GM12878 (cell line): Measurements from ENCODE around the gene GLS. TPM values are rescaled to one million over a fixed set of nuclear protein-coding genes. Genes with fewer than 3 reads are reported as not detected.

Experiments used
- ATAC-seq: fragments of 200-7000 bp; cut with Tn5 transposase; 3 replicates; pipeline ENCODE4 v1.9.1; 2020; ENCODE audit warnings: mild to moderate bottlenecking, moderate library complexity
- BruUV-seq: library from RNA; stranded (reverse); fragments of 400-500 nt; replicated peaks from 2 replicates; lab custom pipeline; 2021; lab: Mats Ljungman, UMichigan
- CTCF ChIA-PET: fragments of 300-600 bp; sonication (Branson Sonifier 250); formaldehyde crosslinking; extraction: SDS; loops from one replicate; lab custom pipeline; 2021; ENCODE audit warnings: inconsistent platforms; lab: Yijun Ruan, JAX
- POLR2A ChIA-PET: fragments of 350-600 bp; formaldehyde crosslinking; extraction: SDS; loops from one replicate; lab custom pipeline; 2021; ENCODE audit warnings: inconsistent platforms; lab: Charles Lee
- RAD21 ChIA-PET: fragments of 300-600 bp; sonication (Branson Sonifier 250); formaldehyde crosslinking; loops from one replicate; lab custom pipeline; 2023; ENCODE audit warnings: antibody characterized with exemption; ENCODE audit not compliant: unreplicated experiment; lab: Charles Lee
- SMC1A ChIA-PET: fragments of 300-600 bp; sonication (Branson Sonifier 250); formaldehyde crosslinking; loops from one replicate; lab custom pipeline; 2023; ENCODE audit not compliant: unreplicated experiment, uncharacterized antibody; lab: Charles Lee
- DNase-seq: peaks from one replicate; pipeline ENCODE4 v3.0.0-alpha.2; 2011; ENCODE audit warnings: low read depth, low spot score
- FAIRE-seq: peaks from 3 replicates; lab custom pipeline; 2011; peaks lifted over from hg19 to GRCh38; lab: Jason Lieb, UNC
- H2AFZ ChIP-seq: 2 replicates; pipeline ENCODE4 v1.6.0; 2011; ENCODE audit warnings: low read depth, low read length, control low read depth; ENCODE audit not compliant: control insufficient read depth
- H3K27ac ChIP-seq: 2 replicates; pipeline ENCODE4 v1.5.1; 2011; ENCODE audit warnings: control low read depth; ENCODE audit not compliant: control insufficient read depth, insufficient read depth
- H3K27me3 ChIP-seq, 2 experiments: replicated peaks in 1 of 2; 2 replicates each; pipeline versions ENCODE4 v1.6.0 to v1.6.1; 2011; ENCODE audit warnings: low read length in 1 of 2; ENCODE audit not compliant: control insufficient read depth in 2 of 2, insufficient read depth in 2 of 2
- H3K36me3 ChIP-seq, 2 experiments: 2 replicates each; pipeline ENCODE4 v1.5.1; 2011; ENCODE audit warnings: low read length in 1 of 2; ENCODE audit not compliant: control insufficient read depth in 2 of 2, insufficient read depth in 2 of 2
- H3K4me1 ChIP-seq: 2 replicates; pipeline ENCODE4 v1.6.1; 2011; ENCODE audit warnings: mild to moderate bottlenecking, low read length, moderate library complexity, mixed read lengths; ENCODE audit not compliant: control insufficient read depth, insufficient read depth
- H3K4me2 ChIP-seq: 2 replicates; pipeline ENCODE4 v1.6.0; 2011; ENCODE audit warnings: control low read depth; ENCODE audit not compliant: control insufficient read depth, insufficient read depth
- H3K4me3 ChIP-seq: fragments of 200-600 bp; sonication (generic); 2 replicates; pipeline ENCODE4 v1.5.1; 2016
- H3K79me2 ChIP-seq: 2 replicates; pipeline ENCODE4 v1.6.0; 2011; ENCODE audit warnings: low read length; ENCODE audit not compliant: control insufficient read depth, insufficient read depth
- H3K9ac ChIP-seq: 2 replicates; pipeline ENCODE4 v1.8.0; 2011; ENCODE audit warnings: low read length, control low read depth, mixed read lengths; ENCODE audit not compliant: control insufficient read depth, insufficient read depth
- H3K9me3 ChIP-seq: replicated peaks from 3 replicates; pipeline ENCODE4 v1.5.1; 2011; ENCODE audit warnings: mild to moderate bottlenecking, low read length; ENCODE audit not compliant: control insufficient read depth, insufficient read depth
- H4K20me1 ChIP-seq: 2 replicates; pipeline ENCODE4 v1.6.0; 2011; ENCODE audit not compliant: control insufficient read depth, insufficient read depth
- BCLAF1 ChIP-seq: fragments of 450-650 bp; IDR thresholded peaks from 2 replicates; pipeline ENCODE4 v1.6.1; 2017; ENCODE audit warnings: antibody characterized with exemption, mild to moderate bottlenecking, moderate library complexity
- PKNOX1 ChIP-seq: fragments of 450-650 bp; IDR thresholded peaks from 2 replicates; pipeline ENCODE4 v1.6.1; 2016; ENCODE audit warnings: mild to moderate bottlenecking
- WGBS: methylation state at CpG from one replicate; pipeline ENCODE4 v1.1.6; 2016; ENCODE audit warnings: low lambda C conversion rate; ENCODE audit not compliant: insufficient replicate concordance, insufficient coverage; ENCODE audit errors: missing lambda C conversion rate; 5-methylcytosine and 5-hydroxymethylcytosine counted together
- in situ Hi-C: fragments of 300-500 bp; cut with MboI; formaldehyde crosslinking; loops from 9 replicates; pipeline ENCODE4 v1.14.3; 2018; ENCODE audit warnings: mixed read lengths
- intact Hi-C: fragments of 100-400 bp; cut with micrococcal nuclease; formaldehyde crosslinking; loops from one replicate; pipeline ENCODE4 v1.14.2; 2022; ENCODE audit not compliant: unreplicated experiment
- polyA plus RNA-seq, 11 experiments: library from polyadenylated mRNA; depleted of rRNA in 4 of 11; unstranded in 6 of 11; stranded (reverse) in 5 of 11; fragments of >200 nt; fragmentation: Nextera tagmentation in 4 of 11; fragmentation: Illumina TruSeq in 1 of 11; extraction: Ambion mirVana in 4 of 11; extraction: Trizol in 1 of 11; gene quantifications; 1 replicate in 1 of 11; 2 replicates in 10 of 11; pipeline versions ENCODE4 v1.2.1 to v1.2.3, GENCODE V29; 2011 to 2016; ENCODE audit warnings: inconsistent platforms in 2 of 11, missing spikeins in 2 of 11, low read depth in 1 of 11
- total RNA-seq, 4 experiments: library from RNA; depleted of rRNA in 3 of 4; stranded (reverse); fragments of >200 nt in 3 of 4; fragmentation: Illumina TruSeq in 1 of 4; extraction: Trizol in 1 of 4; gene quantifications; 2 replicates each; pipeline versions ENCODE4 v1.2.1 to v1.2.3, GENCODE V29; 2013 to 2021

Gene GLS
- total and polyA plus RNA-seq, 10 of the 15 experiments (the other 5 are each of a cell fraction or from before 2014, with no cell fraction given): 15.7 to 145 (median 70.8) TPM

GRCh38 chr2:190867832-190868231, 12.8 kb upstream of the GLS start:
- ATAC-seq: no peak
- no peak overlapping the region for H3K4me3 ChIP-seq
- in situ Hi-C loops (no loop called here), intact Hi-C loops (no loop called here)
- H3K4me1 ChIP-seq: no peaks in the 10 kb centered on the region
- H3K27me3 ChIP-seq: no peaks in the 10 kb centered on the region
- CTCF ChIA-PET: interaction anchor here (5.5 kb wide), 1 partner anchor 17 kb away, joined by 26 read pairs; no protein-coding TSS in a partner anchor
- RAD21 ChIA-PET: no interaction called here
- SMC1A ChIA-PET: interaction anchor here (1.3 kb wide), 1 partner anchor 31 kb away, joined by 3 read pairs; no protein-coding TSS in a partner anchor
- TF ChIP-seq BCLAF1 (no peak), PKNOX1 (no peak)
- no peaks in the 10 kb centered on the region; the same call in 2 of the 3 replicates for H3K9me3 ChIP-seq
- no peak overlapping the region for H3K27ac ChIP-seq
- no peak for DNase-seq
- no peak overlapping the region for H3K4me2 ChIP-seq
- POLR2A ChIA-PET: no interaction called here
- H4K20me1 ChIP-seq: no peaks in the 10 kb centered on the region
- no peak overlapping the region for H2AFZ ChIP-seq
- no peaks in the 10 kb centered on the region for H3K36me3 ChIP-seq
- WGBS: 60% methylated on average over 4 of the region's 4 CpGs
- BruUV-seq: no TSS peak
- no peak overlapping the region for H3K9ac ChIP-seq
- no peak for FAIRE-seq
- no peaks in the 10 kb centered on the region for H3K79me2 ChIP-seq
